HL-60 (cell line): ENCODE data around the gene FAM124A.
A peak's percentile ranks its signal among the peaks of the same experiment; 100 is the strongest.

ENCODE experiments used
- DNase-seq, 2 experiments: peaks; one replicate each; pipeline ENCODE4 v3.0.0-alpha.2; 2010 to 2020; ENCODE audit warnings: low read depth in 1 of 2, low spot score in 1 of 2
- H3K27ac ChIP-seq: fragments of 250-450 bp; sonication (Bioruptor Pico); replicated peaks from 2 replicates; pipeline ENCODE4 v1.5.1; 2020; ENCODE audit warnings: mild to moderate bottlenecking, moderate library complexity
- H3K27me3 ChIP-seq: fragments of 250-450 bp; sonication (Bioruptor Pico); 2 replicates; pipeline ENCODE4 v1.5.1; 2021; ENCODE audit warnings: mild to moderate bottlenecking, moderate library complexity; ENCODE audit not compliant: insufficient read depth, poor library complexity, severe bottlenecking
- H3K4me3 ChIP-seq: replicated peaks from 2 replicates; pipeline ENCODE4 v1.5.1; 2011; ENCODE audit warnings: mild to moderate bottlenecking, control low read depth, low read length; ENCODE audit not compliant: insufficient read depth
- CTCF ChIP-seq: IDR thresholded peaks from one replicate; pipeline ENCODE4 v1.5.1; 2011; ENCODE audit warnings: low read length, control low read depth, inconsistent platforms; ENCODE audit not compliant: insufficient read depth
- GABPA ChIP-seq: IDR thresholded peaks from 2 replicates; pipeline ENCODE4 v1.6.1; 2012; ENCODE audit warnings: low read depth
- POLR2AphosphoS5 ChIP-seq: IDR thresholded peaks from 2 replicates; pipeline ENCODE4 v1.6.1; 2012; ENCODE audit warnings: low read depth
- REST ChIP-seq: IDR thresholded peaks from 2 replicates; pipeline ENCODE4 v1.6.1; 2012; ENCODE audit warnings: low read depth; ENCODE audit not compliant: insufficient replicate concordance
- SPI1 ChIP-seq: IDR thresholded peaks from 2 replicates; pipeline ENCODE4 v1.6.1; 2012; ENCODE audit warnings: low read depth, mild to moderate bottlenecking, borderline replicate concordance

The FAM124A gene

GRCh38 chr13:51303882-51304281 is 81.7 kb downstream of the FAM124A start:
- DNase-seq: no peak
- no peak overlapping the region for H3K27ac ChIP-seq
- TF ChIP-seq POLR2AphosphoS5: no peak
- TF ChIP-seq GABPA: no peak
- TF ChIP-seq REST: no peak
- H3K4me3 ChIP-seq: no peak overlapping the region
- H3K27me3 ChIP-seq: no peaks in the 10 kb centered on the region

GRCh38 chr13:51305271-51305967 is 83.2 kb downstream of the FAM124A start:
- no peak overlapping the region for H3K27ac ChIP-seq

GRCh38 chr13:51308781-51309180 is 86.6 kb downstream of the FAM124A start:
- H3K4me3 ChIP-seq: no peak overlapping the region
- TF ChIP-seq SPI1: peak; percentile 57
- no peak for TF ChIP-seq REST
- H3K27me3 ChIP-seq: no peaks in the 10 kb centered on the region
- no peak for DNase-seq
- no peak overlapping the region for H3K27ac ChIP-seq

More at GRCh38 chr13:51305271-51305967, 83.2 kb downstream of the FAM124A start:
- TF ChIP-seq REST (no peak), POLR2AphosphoS5 (no peak), SPI1 (no peak), GABPA (no peak), CTCF (no peak)
- no peak for DNase-seq
- Histone ChIP-seq H3K27me3 (no peaks in the 10 kb centered on the region), H3K4me3 (no peak overlapping the region)

- Histone ChIP-seq H3K4me3 (no peak overlapping the region), H3K27ac (no peak overlapping the region), H3K27me3 (no peaks in the 10 kb centered on the region)
- TF ChIP-seq POLR2AphosphoS5: no peak
- no peak for TF ChIP-seq SPI1
- TF ChIP-seq GABPA: no peak
- no peak for TF ChIP-seq CTCF
- no peak for TF ChIP-seq REST
- DNase-seq: no peak
These were observed 89.0 kb downstream of the FAM124A start for GRCh38 chr13:51311231-51311630.
